Sigmoid colon (tissue), 7 donors: Measurements from ENCODE around the gene EP300. TPM values are rescaled to one million over a fixed set of nuclear protein-coding genes. Genes with fewer than 3 reads are reported as not detected.
"Not testable (repeated sequence)": the region's sequence is repeated elsewhere in the genome, so short reads cannot be mapped to it uniquely, and the experiment has no call there.

Experiments
- DNase-seq: peaks from one replicate; pipeline ENCODE4 v3.0.0-alpha.2; 2019
- H3K27ac ChIP-seq, 4 donors: fragments of 200-600 bp; sonication (generic); one replicate each; pipeline ENCODE4 v1.5.1; 2016 to 2019; ENCODE audit warnings: mild to moderate bottlenecking in 1 of 4
- H3K27me3 ChIP-seq, 3 donors: fragments of 200-600 bp; sonication (generic); one replicate each; pipeline ENCODE4 v1.5.1; 2019; ENCODE audit warnings: mild to moderate bottlenecking in 1 of 3
- H3K36me3 ChIP-seq, 4 donors: fragments of 200-600 bp; sonication (generic); one replicate each; pipeline ENCODE4 v1.5.1; 2016 to 2019
- H3K4me1 ChIP-seq, 4 donors: fragments of 200-600 bp; sonication (generic); one replicate each; pipeline ENCODE4 v1.5.1; 2017 to 2019
- H3K4me3 ChIP-seq, 4 donors: fragments of 200-600 bp; sonication (generic); one replicate each; pipeline ENCODE4 v1.5.1; 2017 to 2019; ENCODE audit warnings: mild to moderate bottlenecking in 2 of 4, moderate library complexity in 1 of 4
- H3K9me3 ChIP-seq, 4 donors: fragments of 200-600 bp in 3 of 4; sonication (generic) in 3 of 4; one replicate each; pipeline versions ENCODE4 v1.5.1 to v1.6.1; 2013 to 2019
- CTCF ChIP-seq, 4 experiments: fragments of 450-650 bp in 3 of 4; fragments of 200-600 bp in 1 of 4; IDR thresholded peaks; one replicate each; pipeline ENCODE4 v1.5.1; 2016 to 2019; ENCODE audit warnings: antibody characterized with exemption in 4 of 4, mild to moderate bottlenecking in 3 of 4, moderate library complexity in 2 of 4
- EP300 ChIP-seq, 4 donors: sonication (generic); formaldehyde crosslinking; IDR thresholded peaks; one replicate each; pipeline ENCODE4 v1.6.1; 2017; ENCODE audit warnings: antibody characterized with exemption in 4 of 4
- POLR2A ChIP-seq, 2 donors: fragments of 450-650 bp; IDR thresholded peaks; one replicate each; pipeline ENCODE4 v1.6.1; 2016; ENCODE audit warnings: antibody characterized with exemption in 2 of 2, mild to moderate bottlenecking in 2 of 2, moderate library complexity in 2 of 2
- POLR2AphosphoS5 ChIP-seq, 4 donors: sonication (generic); formaldehyde crosslinking; IDR thresholded peaks; one replicate each; pipeline ENCODE4 v1.6.1; 2017; ENCODE audit warnings: antibody characterized with exemption in 4 of 4
- WGBS, 2 donors: extraction: QIAGEN DNeasy Blood & Tissue Kit; methylation state at CpG; one replicate each; pipeline ENCODE4 v1.1.7; 2013; 5-methylcytosine and 5-hydroxymethylcytosine counted together
- intact Hi-C: fragments of 100-400 bp; cut with DNase I; formaldehyde crosslinking; loops from one replicate; pipeline ENCODE4 v1.15.1; 2023
- polyA plus RNA-seq, 3 donors: library from polyadenylated mRNA; stranded (reverse); fragments of 200-250 nt; gene quantifications; one replicate each; pipeline ENCODE4 v1.2.3, GENCODE V29; 2013
- total RNA-seq, 4 donors: library from RNA; depleted of rRNA; stranded (reverse); fragments of >200 nt; gene quantifications; one replicate each; pipeline ENCODE4 v1.1.0, GENCODE V29; 2016
- donor health status: healthy with polysubstance abuse.
- donor health status: Bipolar disorder and iron deficiency.
- donor health status: healthy.

The EP300 gene
- total and polyA plus RNA-seq, 7 donors: 6.0 to 109 (median 59.6) TPM

- no peaks in the 10 kb centered on the region for H3K36me3 ChIP-seq
- no peaks in the 10 kb centered on the region for H3K4me1 ChIP-seq
- no peak overlapping the region for H3K27ac ChIP-seq
- H3K27me3 ChIP-seq: no peaks in the 10 kb centered on the region
- no peak overlapping the region for H3K4me3 ChIP-seq
- intact Hi-C loops: no loop called here
- WGBS, 2 donors: 84 to 85% methylated on average over 6 of the region's 6 CpGs
- H3K9me3 ChIP-seq: no peaks in the 10 kb centered on the region
- no peak for DNase-seq
- TF ChIP-seq CTCF (IDR thresholded peaks at IDR 0.05) (no peak), EP300 (IDR thresholded peaks at IDR 0.05) (no peak), POLR2A (IDR thresholded peaks at IDR 0.05) (no peak), POLR2AphosphoS5 (IDR thresholded peaks at IDR 0.05) (no peak)
These were observed 30.2 kb upstream of the EP300 start for GRCh38 chr22:41062146-41062545.

- DNase-seq, H3K9me3 ChIP-seq, H3K4me3 ChIP-seq, H3K27me3 ChIP-seq, H3K36me3 ChIP-seq, H3K4me1 ChIP-seq, H3K27ac ChIP-seq, intact Hi-C loops: not testable (repeated sequence)
- WGBS, 2 donors: 97% methylated on average over 15 of the region's 15 CpGs
These were observed 28.1 kb upstream of the EP300 start for GRCh38 chr22:41064326-41064725.

- H3K9me3 ChIP-seq, intact Hi-C loops, DNase-seq, H3K27ac ChIP-seq, H3K36me3 ChIP-seq, H3K4me1 ChIP-seq, H3K4me3 ChIP-seq, H3K27me3 ChIP-seq: not testable (repeated sequence)
- 92 to 95% methylated on average over 8 of the region's 8 CpGs for WGBS, 2 donors
These were observed 26.1 kb upstream of the EP300 start for GRCh38 chr22:41066341-41066740.

GRCh38 chr22:41067968-41068367 lies 24.4 kb upstream of the EP300 start:
- H3K4me1 ChIP-seq, H3K4me3 ChIP-seq, DNase-seq, H3K9me3 ChIP-seq, H3K27ac ChIP-seq, H3K36me3 ChIP-seq, intact Hi-C loops, H3K27me3 ChIP-seq: not testable (repeated sequence)
- 90 to 93% methylated on average over 10 of the region's 10 CpGs for WGBS, 2 donors

- no peak for DNase-seq
- no peaks in the 10 kb centered on the region for H3K9me3 ChIP-seq
- H3K4me3 ChIP-seq: no peak overlapping the region
- H3K4me1 ChIP-seq: no peaks in the 10 kb centered on the region
- no peak overlapping the region for H3K27ac ChIP-seq
- TF ChIP-seq POLR2A (IDR thresholded peaks at IDR 0.05): no peak
- TF ChIP-seq EP300 (IDR thresholded peaks at IDR 0.05): no peak
- TF ChIP-seq POLR2AphosphoS5 (IDR thresholded peaks at IDR 0.05): no peak
- TF ChIP-seq CTCF (IDR thresholded peaks at IDR 0.05): no peak
- intact Hi-C loops: no loop called here
- 92 to 96% methylated on average over 14 of the region's 14 CpGs for WGBS, 2 donors
- H3K36me3 ChIP-seq: no peaks in the 10 kb centered on the region
- H3K27me3 ChIP-seq: no peaks in the 10 kb centered on the region
These were observed 21.6 kb upstream of the EP300 start for GRCh38 chr22:41070665-41071331.

- intact Hi-C loops: no loop called here
- H3K4me1 ChIP-seq: no peaks in the 10 kb centered on the region
- H3K4me3 ChIP-seq: no peak overlapping the region
- TF ChIP-seq EP300 (IDR thresholded peaks at IDR 0.05): no peak
- no peak for TF ChIP-seq CTCF (IDR thresholded peaks at IDR 0.05)
- TF ChIP-seq POLR2A (IDR thresholded peaks at IDR 0.05): no peak
- TF ChIP-seq POLR2AphosphoS5 (IDR thresholded peaks at IDR 0.05): no peak
- no peaks in the 10 kb centered on the region for H3K36me3 ChIP-seq
- no peaks in the 10 kb centered on the region for H3K27me3 ChIP-seq
- H3K9me3 ChIP-seq: no peaks in the 10 kb centered on the region
- no peak for DNase-seq
- WGBS, 2 donors: 95 to 98% methylated on average over 11 of the region's 11 CpGs
- H3K27ac ChIP-seq: no peak overlapping the region
These were observed 18.3 kb upstream of the EP300 start for GRCh38 chr22:41074061-41074460.
